AG04449 (cell line): ENCODE results near the gene THOC2.

Source experiments
- CTCF ChIA-PET: fragments of 350-600 bp; formaldehyde crosslinking; extraction: SDS; loops from one replicate; lab custom pipeline; 2021; ENCODE audit warnings: antibody characterized with exemption; lab: Yijun Ruan, JAX
- POLR2A ChIA-PET: fragments of 400-600, 350-600 bp; formaldehyde crosslinking; extraction: SDS; loops from one replicate; lab custom pipeline; 2020; ENCODE audit warnings: antibody characterized with exemption, inconsistent platforms; lab: Yijun Ruan, JAX
- DNase-seq: peaks from one replicate; pipeline ENCODE4 v3.0.0-alpha.2; 2010; ENCODE audit warnings: low read depth, low spot score
- H3K4me3 ChIP-seq: 2 replicates; pipeline ENCODE4 v1.5.1; 2011; ENCODE audit warnings: low read depth, mild to moderate bottlenecking, control low read depth, low read length
- TF ChIP-seq, protein P1 (sequence below): IDR thresholded peaks from one replicate; pipeline ENCODE4 v1.5.1; 2011; ENCODE audit warnings: mild to moderate bottlenecking, moderate library complexity, low read length, control low read depth, inconsistent platforms; ENCODE audit not compliant: insufficient read depth; ENCODE audit errors: missing control alignments

The THOC2 gene

DNA sequence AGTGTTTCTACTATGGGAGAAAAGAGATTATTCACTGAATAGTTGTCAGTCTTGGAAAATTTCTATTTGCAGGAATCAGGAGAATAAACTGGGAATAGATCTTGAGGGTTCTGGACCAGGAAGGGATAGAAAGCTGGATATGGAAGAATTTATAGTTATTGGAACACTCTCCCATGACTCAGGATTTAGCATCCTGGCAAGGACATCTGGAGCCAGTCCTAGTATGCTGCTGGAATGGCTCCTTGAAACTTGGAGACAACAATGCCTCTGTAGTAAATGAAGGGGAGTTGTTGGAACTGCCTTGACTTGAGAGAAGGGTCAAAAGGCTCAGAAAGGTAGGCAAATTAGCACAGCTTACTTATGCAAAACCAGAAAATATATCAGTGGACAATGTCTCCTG lies 23.5 kb upstream of the THOC2 start:
- no peak for DNase-seq
- POLR2A ChIA-PET, result no interaction called here
- TF ChIP-seq, protein P1, sequence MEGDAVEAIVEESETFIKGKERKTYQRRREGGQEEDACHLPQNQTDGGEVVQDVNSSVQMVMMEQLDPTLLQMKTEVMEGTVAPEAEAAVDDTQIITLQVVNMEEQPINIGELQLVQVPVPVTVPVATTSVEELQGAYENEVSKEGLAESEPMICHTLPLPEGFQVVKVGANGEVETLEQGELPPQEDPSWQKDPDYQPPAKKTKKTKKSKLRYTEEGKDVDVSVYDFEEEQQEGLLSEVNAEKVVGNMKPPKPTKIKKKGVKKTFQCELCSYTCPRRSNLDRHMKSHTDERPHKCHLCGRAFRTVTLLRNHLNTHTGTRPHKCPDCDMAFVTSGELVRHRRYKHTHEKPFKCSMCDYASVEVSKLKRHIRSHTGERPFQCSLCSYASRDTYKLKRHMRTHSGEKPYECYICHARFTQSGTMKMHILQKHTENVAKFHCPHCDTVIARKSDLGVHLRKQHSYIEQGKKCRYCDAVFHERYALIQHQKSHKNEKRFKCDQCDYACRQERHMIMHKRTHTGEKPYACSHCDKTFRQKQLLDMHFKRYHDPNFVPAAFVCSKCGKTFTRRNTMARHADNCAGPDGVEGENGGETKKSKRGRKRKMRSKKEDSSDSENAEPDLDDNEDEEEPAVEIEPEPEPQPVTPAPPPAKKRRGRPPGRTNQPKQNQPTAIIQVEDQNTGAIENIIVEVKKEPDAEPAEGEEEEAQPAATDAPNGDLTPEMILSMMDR, result no peak

DNA sequence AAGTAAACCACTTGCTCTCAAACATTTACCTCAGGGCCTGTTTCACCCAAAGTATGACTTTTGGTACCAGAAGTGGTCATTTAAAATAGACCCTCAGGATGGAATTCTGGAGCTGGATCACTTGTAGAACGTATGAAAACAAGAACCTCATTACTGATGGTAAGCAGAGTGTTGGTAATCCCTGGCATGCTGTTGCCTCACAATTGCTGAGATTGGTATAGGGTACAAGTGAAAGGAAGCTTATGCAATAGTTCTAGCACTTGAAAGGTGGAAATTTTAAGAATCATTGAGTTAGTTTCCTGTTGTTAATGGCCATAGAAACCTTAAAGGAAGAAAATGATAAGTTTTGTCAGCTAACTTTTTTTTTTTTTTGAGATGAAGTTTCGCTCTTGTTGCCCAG lies 22.3 kb upstream of the THOC2 start:
- POLR2A ChIA-PET, result interaction anchor here (0.6 kb wide), 1 partner anchor 78 kb away, joined by 5 read pairs; no protein-coding TSS in a partner anchor
- TF ChIP-seq, protein P1, result no peak
- no peak overlapping the region for H3K4me3 ChIP-seq
- CTCF ChIA-PET, result interaction anchor here (0.8 kb wide), 1 partner anchor 23 kb away, joined by 3 read pairs; no protein-coding TSS in a partner anchor
- no peak for DNase-seq

More for the DNA sequence above, 23.5 kb upstream of the THOC2 start:
- no peak overlapping the region for H3K4me3 ChIP-seq
- CTCF ChIA-PET, result no interaction called here

DNA sequence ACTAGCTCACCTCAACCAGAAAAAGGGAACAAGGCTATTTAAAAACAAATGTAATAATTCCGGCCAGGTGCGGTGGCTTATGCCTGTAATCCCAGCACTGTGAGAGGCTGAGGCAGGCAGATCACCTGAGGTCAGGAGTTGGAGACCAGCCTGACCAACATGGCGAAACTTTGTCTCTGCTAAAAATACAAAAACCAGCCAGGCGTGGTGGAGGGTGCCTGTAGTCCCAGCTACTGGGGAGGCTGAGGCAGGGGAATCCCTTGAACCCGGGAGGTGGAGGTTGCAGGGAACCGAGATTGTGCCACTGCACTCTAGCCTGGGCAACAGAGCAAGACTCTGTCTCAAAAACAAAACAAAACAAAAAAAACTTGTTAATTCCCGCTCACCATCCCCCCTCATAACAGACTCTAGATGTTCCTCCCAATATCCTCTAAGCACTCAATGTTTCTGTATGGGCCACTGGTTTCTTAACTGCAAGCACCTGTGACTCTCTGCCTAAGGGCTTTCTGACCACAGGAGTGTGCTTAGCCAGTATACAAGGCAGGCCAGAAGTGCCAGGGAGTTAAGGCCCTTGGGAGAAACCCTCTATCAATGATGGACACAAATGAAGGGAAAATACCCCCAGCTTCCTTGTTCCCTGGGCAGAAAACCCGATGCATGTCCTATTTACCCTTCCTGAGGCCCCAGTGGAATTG lies 21.0 kb upstream of the THOC2 start:
- no peak for DNase-seq
- ChIA-PET CTCF (no interaction called here), POLR2A (no interaction called here)
- TF ChIP-seq, protein P1, result no peak
- no peak overlapping the region for H3K4me3 ChIP-seq

DNA sequence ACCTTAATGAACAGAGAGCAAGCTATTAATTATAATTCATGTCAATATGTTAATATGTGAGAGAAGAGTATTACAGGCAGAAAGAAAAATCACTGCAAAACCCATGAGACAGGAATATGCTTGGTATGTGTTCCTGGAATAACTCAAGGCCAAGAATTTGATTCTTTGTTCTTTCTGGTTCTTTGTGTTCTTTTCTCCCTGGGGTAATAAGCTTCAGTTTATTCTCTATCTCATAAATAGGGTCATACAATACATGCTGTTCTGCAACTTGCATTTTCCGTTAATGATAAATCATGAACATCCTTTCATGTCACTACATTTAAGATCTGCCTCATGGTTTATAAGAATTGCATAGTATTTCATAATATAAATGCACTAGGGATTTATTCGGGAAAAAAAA lies 16.8 kb upstream of the THOC2 start:
- TF ChIP-seq, protein P1, result no peak
- DNase-seq, result no peak
- POLR2A ChIA-PET, result no interaction called here
- CTCF ChIA-PET, result no interaction called here
- no peak overlapping the region for H3K4me3 ChIP-seq

DNA sequence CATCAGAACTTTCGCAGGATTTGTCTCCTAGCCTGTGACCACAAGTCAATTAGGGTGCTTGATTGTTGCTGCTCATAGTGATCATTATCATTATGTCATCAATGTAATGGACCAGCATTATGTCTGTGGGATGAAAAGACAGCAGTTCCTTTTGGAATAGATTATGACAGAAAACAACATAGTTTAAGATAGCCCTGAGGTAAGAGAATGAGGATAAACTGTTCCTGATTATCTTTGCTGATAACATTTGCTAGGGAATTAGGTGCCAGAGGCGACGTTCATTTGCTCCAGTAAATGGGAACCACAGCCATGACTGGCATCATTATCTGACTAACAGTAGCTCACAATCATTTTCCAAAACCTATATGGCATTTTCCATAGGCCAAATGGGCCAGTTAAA lies 12.7 kb upstream of the THOC2 start:
- ChIA-PET POLR2A (no interaction called here), CTCF (no interaction called here)
- no peak for DNase-seq
- TF ChIP-seq, protein P1, result no peak
- H3K4me3 ChIP-seq, result no peak overlapping the region

DNA sequence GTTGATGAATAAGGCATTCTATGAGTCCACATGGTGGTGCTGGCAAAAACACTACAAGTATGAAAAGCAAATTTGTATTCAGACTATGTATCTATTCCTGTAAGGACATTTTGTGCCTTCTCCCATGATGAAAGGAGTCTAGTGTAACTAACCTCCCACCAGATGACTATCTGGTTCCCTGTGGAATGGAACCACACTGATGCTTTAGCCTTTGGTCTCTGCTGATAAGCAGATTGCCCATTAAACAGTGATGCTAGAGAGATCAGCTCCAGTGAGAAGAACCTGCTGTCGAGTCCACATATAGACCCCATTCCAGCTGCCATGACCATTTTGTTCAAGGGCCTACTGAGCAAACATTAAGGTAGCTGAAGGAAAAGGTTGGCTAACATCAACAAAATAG lies 10.5 kb upstream of the THOC2 start:
- ChIA-PET POLR2A (no interaction called here), CTCF (no interaction called here)
- no peak overlapping the region for H3K4me3 ChIP-seq
- TF ChIP-seq, protein P1, result no peak
- DNase-seq, result no peak
